Measurements from ENCODE around the gene VDAC2.

Gene VDAC2

GRCh38 chr10:75265856-75266255 is 55.3 kb downstream of the VDAC2 start:
- H3K4me3 ChIP-seq, result no peak overlapping the region
- H3K27ac ChIP-seq, result no peak overlapping the region
- no peaks in the 10 kb centered on the region for H3K36me3 ChIP-seq (ENCODE audit: insufficient read depth, low read length)
- no peak for DNase-seq (ENCODE audit: low read depth, low spot score)
- TF ChIP-seq EZH2 (IDR thresholded peaks at IDR 0.05), result no peak
- H3K9ac ChIP-seq (ENCODE audit: insufficient read length), result no peak overlapping the region
- H3K9me3 ChIP-seq (ENCODE audit: low read depth, low read length), result no peaks in the 10 kb centered on the region

- Histone ChIP-seq H3K4me3 (no peak overlapping the region), H3K27ac (no peak overlapping the region), H3K9ac (ENCODE audit: insufficient read length) (no peak overlapping the region), H3K9me3 (ENCODE audit: low read depth, low read length) (no peaks in the 10 kb centered on the region), H3K36me3 (ENCODE audit: insufficient read depth, low read length) (no peaks in the 10 kb centered on the region)
- TF ChIP-seq EZH2 (IDR thresholded peaks at IDR 0.05), result no peak
- no peak for TF ChIP-seq FOXP2 (optimal IDR thresholded peaks at IDR 0.05; ENCODE audit: control extremely low read depth, extremely low read length, insufficient read depth)
- no peak for TF ChIP-seq POLR2AphosphoS5 (IDR thresholded peaks at IDR 0.05; ENCODE audit: borderline replicate concordance, low read depth, low read length)
- no peak for DNase-seq (ENCODE audit: low read depth, low spot score)
These were observed 56.3 kb downstream of the VDAC2 start for GRCh38 chr10:75266945-75267344.

GRCh38 chr10:75269605-75270004 is 59.0 kb downstream of the VDAC2 start:
- Histone ChIP-seq H3K9me3 (ENCODE audit: low read depth, low read length) (no peaks in the 10 kb centered on the region), H3K9ac (ENCODE audit: insufficient read length) (no peak overlapping the region)

DNA sequence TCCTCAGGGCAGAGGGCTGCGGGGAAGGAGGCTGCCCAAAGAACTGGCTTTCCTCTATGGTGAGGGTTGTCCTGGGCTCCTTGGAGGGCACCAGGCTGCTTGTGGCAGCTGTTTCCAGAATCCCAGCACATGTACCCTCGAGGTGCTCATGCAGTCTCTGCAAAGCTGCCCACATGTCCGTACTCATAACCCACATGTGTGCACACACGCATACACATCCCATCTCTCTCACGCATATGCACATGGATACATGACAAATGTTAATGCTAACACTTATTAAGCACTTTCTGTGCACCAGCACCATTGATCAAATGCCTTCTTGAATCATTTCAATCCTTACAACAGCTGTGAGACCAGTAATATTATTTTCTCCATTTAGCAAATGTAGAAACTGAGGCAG is 61.5 kb downstream of the VDAC2 start:
- H3K9me3 ChIP-seq (ENCODE audit: low read depth, low read length), result no peaks in the 10 kb centered on the region
- TF ChIP-seq POLR2AphosphoS5 (IDR thresholded peaks at IDR 0.05; ENCODE audit: borderline replicate concordance, low read depth, low read length) (no peak), FOXP2 (optimal IDR thresholded peaks at IDR 0.05; ENCODE audit: control extremely low read depth, extremely low read length, insufficient read depth) (no peak), EZH2 (IDR thresholded peaks at IDR 0.05) (no peak)
- no peaks in the 10 kb centered on the region for H3K36me3 ChIP-seq (ENCODE audit: insufficient read depth, low read length)
- H3K9ac ChIP-seq (ENCODE audit: insufficient read length), result no peak overlapping the region
- H3K4me3 ChIP-seq, result no peak overlapping the region
- DNase-seq (ENCODE audit: low read depth, low spot score), result no peak
- no peak overlapping the region for H3K27ac ChIP-seq

More at GRCh38 chr10:75269605-75270004, 59.0 kb downstream of the VDAC2 start:
- TF ChIP-seq POLR2AphosphoS5 (IDR thresholded peaks at IDR 0.05; ENCODE audit: borderline replicate concordance, low read depth, low read length) (no peak), FOXP2 (optimal IDR thresholded peaks at IDR 0.05; ENCODE audit: control extremely low read depth, extremely low read length, insufficient read depth) (no peak), EZH2 (IDR thresholded peaks at IDR 0.05) (no peak)
- DNase-seq (ENCODE audit: low read depth, low spot score), result no peak
- Histone ChIP-seq H3K36me3 (ENCODE audit: insufficient read depth, low read length) (no peaks in the 10 kb centered on the region), H3K4me3 (no peak overlapping the region), H3K27ac (no peak overlapping the region)

DNA sequence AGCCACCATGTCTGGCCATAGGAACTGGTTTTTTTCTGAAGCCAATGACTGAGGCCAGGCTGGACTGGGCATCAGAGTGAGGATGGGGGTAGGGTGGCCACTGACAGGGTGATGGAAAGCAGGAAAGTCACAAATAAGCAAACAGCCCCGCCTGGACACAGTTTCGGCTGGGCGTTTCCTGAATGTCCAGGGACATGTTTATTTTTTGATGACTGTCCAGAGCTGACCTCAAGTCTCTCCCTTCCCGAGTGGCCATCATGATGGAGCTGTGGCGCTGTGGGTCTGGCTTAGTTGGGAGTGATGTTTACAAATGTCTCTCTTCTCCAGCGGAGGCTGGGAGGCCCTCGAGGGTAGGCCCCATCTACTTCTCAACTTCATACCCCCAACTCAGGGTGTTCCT is 62.3 kb downstream of the VDAC2 start:
- no peak overlapping the region for H3K27ac ChIP-seq
- H3K36me3 ChIP-seq (ENCODE audit: insufficient read depth, low read length), result no peaks in the 10 kb centered on the region
- no peak for TF ChIP-seq POLR2AphosphoS5 (IDR thresholded peaks at IDR 0.05; ENCODE audit: borderline replicate concordance, low read depth, low read length)
- no peak for TF ChIP-seq FOXP2 (optimal IDR thresholded peaks at IDR 0.05; ENCODE audit: control extremely low read depth, extremely low read length, insufficient read depth)
- TF ChIP-seq EZH2 (IDR thresholded peaks at IDR 0.05), result no peak
- H3K9me3 ChIP-seq (ENCODE audit: low read depth, low read length), result no peaks in the 10 kb centered on the region
- H3K4me3 ChIP-seq, result no peak overlapping the region
- H3K9ac ChIP-seq (ENCODE audit: insufficient read length), result no peak overlapping the region
- no peak for DNase-seq (ENCODE audit: low read depth, low spot score)

GRCh38 chr10:75276069-75276872 is 65.7 kb downstream of the VDAC2 start:
- Histone ChIP-seq H3K4me3 (no peak overlapping the region), H3K9me3 (ENCODE audit: low read depth, low read length) (no peaks in the 10 kb centered on the region), H3K27ac (no peak overlapping the region), H3K36me3 (ENCODE audit: insufficient read depth, low read length) (no peaks in the 10 kb centered on the region), H3K9ac (ENCODE audit: insufficient read length) (no peak overlapping the region)
- TF ChIP-seq POLR2AphosphoS5 (IDR thresholded peaks at IDR 0.05; ENCODE audit: borderline replicate concordance, low read depth, low read length) (no peak), EZH2 (IDR thresholded peaks at IDR 0.05) (no peak), FOXP2 (optimal IDR thresholded peaks at IDR 0.05; ENCODE audit: control extremely low read depth, extremely low read length, insufficient read depth) (no peak)
- DNase-seq (ENCODE audit: low read depth, low spot score), result no peak

GRCh38 chr10:75280236-75280635 is 69.6 kb downstream of the VDAC2 start:
- H3K4me3 ChIP-seq, result no peak overlapping the region
- H3K36me3 ChIP-seq (ENCODE audit: insufficient read depth, low read length), result no peaks in the 10 kb centered on the region
- DNase-seq (ENCODE audit: low read depth, low spot score), result no peak
- no peak overlapping the region for H3K9ac ChIP-seq (ENCODE audit: insufficient read length)
- no peaks in the 10 kb centered on the region for H3K9me3 ChIP-seq (ENCODE audit: low read depth, low read length)
- no peak for TF ChIP-seq EZH2 (IDR thresholded peaks at IDR 0.05)
- TF ChIP-seq FOXP2 (optimal IDR thresholded peaks at IDR 0.05; ENCODE audit: control extremely low read depth, extremely low read length, insufficient read depth), result no peak
- no peak for TF ChIP-seq POLR2AphosphoS5 (IDR thresholded peaks at IDR 0.05; ENCODE audit: borderline replicate concordance, low read depth, low read length)
- no peak overlapping the region for H3K27ac ChIP-seq
